HG02870 (cell line): ENCODE results near the gene IQCH.

Source experiments
- ATAC-seq: cut with Tn5 transposase; IDR thresholded peaks from one replicate; pipeline ENCODE4 v1.9.1; 2021; ENCODE audit warnings: mild to moderate bottlenecking, moderate library complexity; ENCODE audit not compliant: unreplicated experiment

The IQCH gene

DNA sequence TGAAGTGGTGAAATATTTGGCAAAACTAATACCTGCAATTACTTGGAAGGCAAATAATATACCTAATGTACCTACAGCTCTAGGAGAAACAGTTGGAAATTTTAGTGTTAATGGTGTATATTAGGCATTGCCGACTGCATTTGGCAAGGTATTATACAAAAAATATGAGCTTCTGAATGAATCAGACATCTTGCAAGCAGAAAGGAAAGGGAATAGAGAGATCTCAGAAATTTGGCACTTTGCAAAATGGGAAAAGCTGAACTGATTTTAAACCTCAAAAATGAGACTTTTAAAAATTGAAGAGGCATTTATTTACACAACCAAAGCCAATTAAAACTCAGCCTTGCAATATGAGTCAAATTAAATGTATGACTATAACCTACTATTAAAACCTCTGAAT is 226.2 kb downstream of the IQCH start:
- no peak for ATAC-seq

DNA sequence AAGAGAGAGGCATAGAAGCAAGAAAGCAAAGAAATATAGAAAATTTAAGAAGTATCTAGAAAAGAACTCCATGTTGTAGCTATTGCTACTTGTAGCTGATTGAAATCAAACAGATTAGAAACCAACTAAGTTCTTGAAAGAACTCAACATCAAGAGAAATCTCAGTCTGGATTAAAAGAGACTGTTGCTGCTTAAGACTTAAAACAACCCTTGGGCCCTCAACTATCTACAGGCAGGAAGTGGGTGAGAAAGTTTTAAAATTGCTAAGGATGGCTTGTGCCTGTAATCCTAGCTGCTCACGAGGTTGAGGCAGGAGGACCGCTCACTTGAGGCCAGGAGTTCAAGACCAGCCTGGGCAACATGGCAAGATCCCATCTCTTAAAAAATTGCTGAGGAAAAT is 227.1 kb downstream of the IQCH start:
- no peak for ATAC-seq

DNA sequence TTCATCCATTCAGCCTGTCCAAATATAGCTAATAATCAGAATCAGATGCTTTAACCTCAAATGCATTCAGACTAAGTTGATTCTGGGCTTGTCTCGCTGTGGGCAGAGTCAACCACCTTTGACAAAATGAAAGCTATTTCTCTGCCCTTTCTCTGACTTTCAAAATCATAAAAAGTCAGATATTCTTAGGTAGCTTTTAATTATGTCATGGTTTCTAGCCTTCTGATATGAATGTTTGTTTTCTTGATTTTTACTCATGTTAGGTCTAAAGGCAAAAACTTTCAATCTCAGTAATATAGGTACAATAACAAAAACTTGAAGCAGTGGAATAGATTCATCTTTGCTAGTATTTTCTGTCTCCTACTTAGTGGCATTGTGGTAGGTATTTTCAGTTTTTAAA is 241.0 kb downstream of the IQCH start:
- no peak for ATAC-seq

DNA sequence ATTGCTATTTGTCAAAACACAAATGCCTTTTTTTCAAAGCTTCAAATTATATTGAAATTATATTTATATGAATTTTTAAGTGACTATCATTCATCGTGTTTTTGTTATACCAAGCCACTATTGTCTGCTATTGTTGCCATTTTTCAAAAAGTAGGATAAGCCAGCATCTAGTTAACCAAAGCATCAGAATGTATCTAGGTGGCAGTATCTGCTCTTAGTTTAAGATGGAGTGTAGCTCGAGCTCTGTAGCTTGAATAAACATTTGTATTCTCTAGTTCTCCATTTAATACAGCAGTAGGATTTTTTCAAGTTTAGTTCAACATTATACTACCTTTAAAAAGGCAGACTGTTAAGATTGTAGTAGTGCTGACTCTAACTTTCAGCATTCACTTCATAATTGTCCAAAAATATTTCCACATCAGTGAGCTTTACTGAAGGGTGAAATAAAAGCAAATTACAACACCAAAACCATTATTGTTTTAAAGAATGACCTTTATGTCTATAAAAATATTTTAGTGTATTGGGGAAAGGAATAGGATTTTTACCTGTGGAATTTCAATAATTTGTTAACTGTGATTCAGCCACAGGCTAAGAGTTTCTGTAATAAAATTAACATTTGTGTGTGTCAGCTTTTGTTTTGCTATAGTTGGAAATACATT is 246.7 kb downstream of the IQCH start:
- ATAC-seq, result no peak

DNA sequence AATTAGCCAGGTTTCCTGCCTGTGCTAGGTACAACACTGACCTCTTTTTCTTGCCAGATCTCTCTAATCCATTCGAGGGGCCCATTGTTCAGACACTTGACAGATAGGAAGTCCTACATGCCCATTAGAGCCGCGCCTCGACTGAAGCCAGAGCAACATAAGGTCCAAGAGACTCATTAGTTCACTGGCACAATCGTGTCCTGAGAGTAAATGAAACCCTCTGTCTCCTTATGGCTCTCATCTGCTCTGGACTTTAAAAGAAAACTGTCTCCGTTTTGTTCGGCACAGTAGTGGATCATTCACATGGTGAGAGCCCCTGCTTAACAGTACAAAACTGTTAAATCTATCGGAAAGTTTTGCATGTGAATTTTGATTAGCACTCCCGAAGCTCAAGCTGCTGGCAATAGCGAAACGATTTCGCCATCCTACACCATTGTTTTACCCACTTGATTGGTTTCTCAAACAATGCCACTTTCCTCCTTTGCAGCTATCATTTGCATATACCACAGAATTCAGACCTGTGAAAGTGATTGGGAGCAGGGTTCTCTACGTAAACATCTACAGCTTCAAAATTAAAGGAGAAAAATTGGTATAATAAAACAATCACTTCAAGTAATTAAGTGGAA is 247.4 kb downstream of the IQCH start:
- no peak for ATAC-seq

DNA sequence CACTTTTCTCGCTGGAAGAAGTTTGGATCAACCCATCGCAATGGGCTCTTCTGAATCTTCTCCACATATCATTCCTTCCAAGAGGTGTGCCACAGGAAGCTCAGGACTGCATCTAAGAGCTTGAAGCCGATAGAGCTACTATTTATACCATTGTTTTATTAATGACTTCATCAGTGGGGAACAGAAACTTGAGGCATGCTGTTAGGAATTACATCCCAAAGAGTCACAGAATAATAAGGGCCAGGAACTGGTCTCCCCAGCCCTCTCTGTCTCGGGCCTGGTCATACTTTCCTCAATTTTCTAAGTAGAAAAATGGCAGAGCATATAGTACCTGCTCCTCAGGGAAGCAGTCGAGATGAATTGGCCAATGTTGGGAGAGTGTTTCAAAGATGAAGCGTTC is 249.5 kb downstream of the IQCH start:
- no peak for ATAC-seq

DNA sequence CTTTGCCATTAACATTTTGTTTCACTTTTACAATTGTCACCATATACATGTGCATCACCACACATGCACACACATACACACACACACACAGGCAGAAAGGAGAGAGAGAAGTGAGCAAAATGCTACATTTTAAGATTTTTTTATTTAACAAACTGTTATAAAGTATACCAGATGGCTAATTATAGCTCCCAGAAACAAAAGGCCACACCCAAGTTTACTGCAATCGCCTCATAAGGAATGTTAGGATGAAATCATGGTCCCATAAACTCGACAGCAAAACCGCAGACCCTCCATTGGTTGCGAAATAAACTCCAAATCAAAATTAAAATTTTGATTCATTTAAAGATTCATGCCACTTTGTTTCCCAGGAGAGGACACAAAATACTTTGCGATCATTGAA is 250.2 kb downstream of the IQCH start:
- no peak for ATAC-seq

DNA sequence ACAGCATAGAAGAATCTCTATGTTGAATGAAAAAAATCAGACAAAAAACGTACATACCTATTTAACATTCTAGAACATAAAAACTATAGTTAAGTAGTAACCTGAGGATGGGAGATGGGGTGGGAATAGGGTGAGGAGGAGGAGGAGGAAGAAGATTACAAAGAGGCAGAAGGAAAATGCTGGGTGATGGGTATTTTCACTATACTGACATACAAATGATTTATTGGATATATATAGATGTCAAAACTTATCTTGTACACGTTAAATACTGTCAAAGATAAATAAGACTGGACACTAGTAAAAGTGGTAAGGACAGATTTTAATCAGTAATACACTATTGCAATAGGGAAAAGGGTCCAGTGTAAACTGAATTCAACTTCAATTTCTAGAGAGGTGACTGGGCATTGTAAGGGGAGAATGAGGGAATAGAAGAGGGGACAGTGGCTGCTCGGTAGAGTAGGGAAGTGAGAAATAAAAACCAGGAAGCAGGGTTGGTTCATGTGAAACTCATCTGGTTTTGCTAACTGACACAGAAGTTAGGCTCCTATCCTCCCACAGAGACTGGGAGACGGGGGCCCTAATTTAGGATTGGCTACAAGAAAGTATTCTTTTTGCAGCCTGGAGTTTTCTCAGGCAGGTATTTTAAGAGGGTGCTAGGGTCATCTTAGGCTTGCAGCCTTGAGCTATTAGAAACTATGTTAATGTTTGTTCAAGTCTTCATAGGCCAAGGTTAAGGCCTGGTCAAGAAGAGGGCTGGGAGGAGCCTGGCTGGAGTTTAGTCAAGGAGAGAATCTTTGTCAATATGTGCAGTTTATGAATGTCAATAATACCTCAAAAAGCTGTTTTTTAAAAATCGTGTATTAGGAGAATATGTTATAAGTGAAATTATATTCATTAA is 251.3 kb downstream of the IQCH start:
- ATAC-seq, result no peak

DNA sequence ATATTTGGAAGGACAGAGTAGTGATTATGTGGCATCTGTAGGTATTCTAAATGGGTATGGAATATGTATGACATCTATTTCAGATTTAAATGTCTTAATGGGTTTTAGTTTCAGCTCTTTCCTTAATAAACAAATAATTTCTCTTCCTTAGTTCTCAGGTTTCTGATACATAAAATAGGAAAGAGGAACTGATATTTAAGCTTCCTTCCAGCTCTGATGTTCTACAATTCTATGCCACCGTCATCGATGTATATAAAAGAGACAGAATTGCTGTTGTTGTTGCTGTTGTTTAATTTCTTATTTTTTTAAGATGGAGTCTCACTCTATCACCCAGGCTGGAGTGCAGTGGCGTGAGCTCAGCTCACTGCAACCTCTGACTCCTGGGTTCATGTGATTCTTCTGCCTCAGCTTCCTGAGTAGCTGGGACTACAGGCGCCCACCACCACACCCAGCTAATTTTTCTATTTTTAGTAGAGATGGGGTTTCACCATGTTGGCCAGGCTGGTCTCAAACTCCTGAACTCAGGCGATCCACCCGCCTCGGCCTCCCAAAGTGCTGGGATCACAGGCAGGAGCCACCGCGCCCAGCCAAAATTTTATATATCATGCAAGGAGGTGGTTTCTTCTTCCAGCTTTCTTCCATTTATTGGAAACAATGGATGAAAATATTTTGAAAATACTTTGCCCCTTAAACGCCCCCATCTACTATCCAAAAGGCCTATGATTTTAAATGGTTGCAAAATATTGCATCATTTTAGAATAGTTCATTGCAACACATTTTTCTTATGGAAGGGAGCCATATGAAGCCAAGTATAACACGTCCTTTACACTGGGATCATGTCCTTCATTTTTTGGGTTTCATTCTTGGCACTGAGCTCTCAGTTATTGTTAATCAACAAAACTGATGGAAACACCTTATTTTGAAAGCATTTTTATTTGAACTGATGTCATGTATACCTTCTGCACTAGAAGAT is 252.5 kb downstream of the IQCH start:
- ATAC-seq, result no peak

DNA sequence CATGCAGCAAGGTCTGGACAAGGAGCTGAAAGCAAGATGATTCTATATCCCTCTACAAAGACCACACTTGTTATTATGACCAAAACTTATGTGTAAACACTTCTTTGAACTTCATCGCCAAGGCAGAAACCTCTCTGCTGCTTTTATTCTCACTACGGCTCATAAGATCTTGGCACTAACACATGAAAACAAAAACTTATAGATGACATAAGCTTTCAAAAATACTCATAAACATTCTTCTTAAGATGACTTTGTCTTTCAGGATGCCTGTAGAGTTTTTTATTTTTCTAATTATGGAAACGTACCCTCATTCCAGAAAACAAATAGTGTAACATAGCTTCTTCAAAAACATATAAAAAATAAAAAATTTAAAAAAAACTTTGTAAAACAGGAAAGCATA is 253.8 kb downstream of the IQCH start:
- ATAC-seq, result no peak

DNA sequence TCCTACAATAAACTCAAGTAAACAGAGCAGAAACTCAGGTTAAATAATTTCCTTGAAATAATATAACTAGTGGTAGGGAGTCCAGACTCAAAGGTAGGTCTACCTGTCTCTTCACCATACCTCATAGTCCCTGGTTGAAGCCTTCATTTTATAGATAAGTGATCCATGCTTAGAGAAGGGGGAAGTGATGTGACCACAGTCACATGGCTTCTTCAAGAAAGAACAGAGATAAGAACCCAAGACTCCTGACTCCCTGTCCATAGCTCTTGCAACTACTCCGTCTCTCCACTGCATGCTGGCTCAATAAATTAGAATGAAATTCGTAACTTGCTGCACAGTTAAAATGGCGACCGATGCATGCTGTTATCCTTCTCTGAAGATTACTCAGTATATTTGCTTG is 255.3 kb downstream of the IQCH start:
- ATAC-seq, result no peak

DNA sequence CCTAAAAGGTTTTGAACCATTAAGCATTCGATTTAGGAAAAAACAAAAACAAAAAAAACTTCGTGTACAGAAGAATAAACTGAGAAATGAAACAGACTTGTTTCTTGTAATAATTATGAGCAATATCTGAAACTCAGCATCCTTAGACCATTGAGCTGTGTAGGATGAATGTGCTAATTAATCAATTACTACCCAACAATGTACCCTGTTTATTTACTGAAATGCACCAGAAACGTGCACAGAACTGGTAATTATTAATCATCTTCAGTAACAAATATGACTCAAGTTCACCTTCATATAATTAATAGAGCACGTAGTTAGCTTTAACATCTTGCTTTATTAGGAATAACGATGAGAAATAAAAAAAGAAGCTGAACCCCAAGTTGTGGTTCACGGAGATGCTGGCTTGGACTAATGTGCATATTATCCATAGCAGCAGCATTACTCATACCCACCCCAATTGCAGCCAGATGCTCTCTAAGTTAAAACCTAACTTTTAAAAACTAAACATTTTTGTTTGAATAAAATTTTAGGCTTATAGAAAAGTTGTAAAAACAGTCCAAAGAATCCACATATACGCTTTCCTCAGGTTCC is 256.1 kb downstream of the IQCH start:
- no peak for ATAC-seq

DNA sequence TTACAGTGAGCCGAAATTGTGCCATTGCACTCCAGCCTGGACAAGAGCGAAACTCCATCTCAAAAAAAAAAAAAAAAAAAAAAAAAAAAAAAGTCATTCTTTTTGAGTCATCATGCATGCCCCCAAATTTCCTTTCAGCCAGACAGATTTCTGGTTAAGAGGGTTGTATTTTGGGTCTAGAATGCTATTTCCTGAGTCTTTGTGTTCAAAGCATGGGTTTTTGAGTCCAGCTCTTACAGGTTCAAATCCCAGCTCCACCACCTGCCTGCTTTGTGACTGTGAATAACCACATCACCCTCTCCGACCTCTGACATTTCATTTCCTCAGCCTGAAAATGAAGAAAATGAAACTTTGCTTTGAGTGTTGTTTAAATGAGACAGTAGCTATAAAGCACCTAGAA is 257.0 kb downstream of the IQCH start:
- ATAC-seq, result no peak

DNA sequence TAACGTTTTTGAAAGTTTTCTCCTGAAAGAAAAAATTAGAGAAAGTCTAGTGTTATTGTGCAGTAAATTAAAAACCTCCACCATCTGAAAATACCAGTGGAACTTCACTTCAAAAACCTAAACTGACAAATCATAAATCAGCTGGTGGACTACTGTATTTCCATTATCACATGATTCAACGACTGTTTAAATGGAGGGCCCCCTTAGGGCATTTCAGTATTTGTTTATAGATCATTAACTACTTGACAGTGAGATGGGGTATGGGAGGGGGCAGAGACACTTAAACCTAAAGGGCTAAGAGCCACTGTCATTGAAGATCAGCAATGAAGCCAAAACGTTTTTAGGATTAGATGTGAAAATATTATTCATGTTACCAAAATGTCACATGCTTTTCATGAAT is 257.6 kb downstream of the IQCH start:
- no peak for ATAC-seq

DNA sequence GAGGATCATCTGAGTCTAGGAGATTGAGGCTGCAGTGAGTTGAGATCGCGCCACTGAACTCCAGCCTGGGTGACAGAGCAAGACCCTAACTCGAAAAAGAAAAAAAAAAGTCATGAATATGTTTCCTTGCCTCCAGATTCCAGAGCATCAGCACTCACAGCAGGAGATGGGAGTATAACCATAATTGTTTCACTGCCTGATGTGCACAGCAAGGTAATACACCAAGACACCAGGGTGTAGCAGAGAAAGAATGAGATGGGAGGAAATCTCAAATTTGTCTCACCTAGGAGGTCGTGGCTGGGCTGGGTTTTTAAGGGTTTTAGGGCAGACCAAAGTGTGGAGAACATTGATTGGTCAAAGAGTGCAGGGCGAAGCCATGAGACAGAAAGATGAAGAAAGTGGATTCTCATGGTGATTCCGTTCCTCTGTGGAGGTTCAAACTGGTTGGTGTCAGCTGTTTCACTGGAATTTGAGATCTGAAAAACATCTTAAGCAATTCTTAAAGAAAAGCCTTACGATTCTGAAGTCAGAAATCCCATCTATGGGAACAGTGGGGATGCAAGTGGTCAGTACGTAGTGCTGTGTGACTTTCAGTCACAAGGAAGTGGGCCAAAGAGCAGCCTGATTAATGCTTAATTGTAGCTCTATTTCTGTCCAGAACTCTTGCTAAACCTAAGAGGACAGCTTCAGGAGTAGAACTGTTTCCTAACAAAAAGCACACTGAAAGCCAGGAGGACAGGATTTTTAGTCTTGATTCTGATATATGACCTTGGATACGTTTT is 258.5 kb downstream of the IQCH start:
- ATAC-seq, result no peak

DNA sequence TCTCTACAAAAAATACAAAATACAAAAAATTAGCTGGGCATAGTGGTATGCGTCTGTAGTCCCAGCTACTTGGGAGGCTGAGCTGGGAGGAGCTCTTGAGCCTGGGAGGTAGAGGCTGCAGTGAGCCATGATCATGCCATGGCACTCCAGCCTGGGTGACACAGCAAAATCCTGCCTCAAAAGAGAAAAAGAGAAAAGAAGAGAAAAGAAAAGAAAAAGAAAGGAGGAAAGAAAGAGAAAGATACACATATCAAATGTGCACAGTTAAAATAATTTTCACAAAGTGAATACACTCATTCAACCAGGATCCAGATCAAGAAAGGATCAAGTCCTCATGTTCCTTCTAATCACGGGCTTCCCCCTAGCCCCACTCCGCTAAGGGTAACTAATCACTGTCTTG is 260.5 kb downstream of the IQCH start:
- ATAC-seq, result no peak

DNA sequence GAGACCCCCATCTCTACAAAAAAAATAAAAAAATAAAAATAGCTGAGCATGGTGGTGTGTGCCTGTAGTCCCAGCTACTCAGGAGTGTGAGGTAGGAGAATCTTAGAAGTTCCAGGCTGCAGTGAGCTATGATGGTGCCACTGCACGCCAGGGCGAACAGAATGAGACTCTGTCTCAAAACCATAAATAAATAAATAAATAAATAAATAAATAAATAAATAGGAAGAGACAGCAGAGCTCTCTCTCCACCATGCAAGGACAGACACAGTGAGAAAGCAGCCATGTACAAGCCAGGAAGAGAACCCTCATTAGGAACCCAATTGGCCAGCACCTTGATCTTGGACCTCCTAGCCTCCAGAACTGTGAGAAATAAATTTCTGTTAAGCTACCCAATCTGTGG is 261.0 kb downstream of the IQCH start:
- no peak for ATAC-seq

DNA sequence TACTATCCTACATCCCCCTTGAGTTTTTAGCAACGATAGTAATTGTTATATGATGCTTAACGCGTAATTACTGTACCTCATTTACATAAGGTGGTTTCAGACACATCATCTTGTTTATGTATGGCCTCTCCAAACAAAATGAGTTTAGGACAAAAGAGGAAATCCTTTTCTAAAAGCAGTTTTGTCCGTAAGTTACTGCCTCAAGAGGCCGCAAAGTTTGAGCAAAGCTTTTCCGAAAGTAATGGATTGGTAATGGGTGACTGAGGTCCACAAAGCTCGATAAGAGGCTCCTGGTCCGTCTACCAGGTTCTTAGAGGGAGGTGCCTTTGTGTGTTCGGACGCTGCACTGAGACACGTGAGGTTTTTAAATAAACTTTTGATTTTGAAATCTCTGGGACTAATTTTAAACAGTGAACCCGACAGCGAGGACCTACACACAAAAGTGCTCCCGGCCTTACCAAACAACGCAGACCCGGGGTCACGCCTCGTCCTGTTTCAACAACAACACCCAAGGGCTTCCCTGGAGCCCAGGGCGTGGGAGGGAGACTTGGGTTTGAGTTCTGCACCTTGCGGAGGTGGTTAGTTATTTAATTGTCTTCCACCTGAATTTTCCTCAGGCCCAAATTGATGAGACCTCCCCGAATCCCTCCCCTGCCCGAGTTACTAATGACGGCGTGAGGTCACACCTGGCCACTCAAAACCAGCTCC is 265.9 kb downstream of the IQCH start:
- ATAC-seq, result no peak
